DOHH2 (cell line): Measurements from ENCODE around the gene YIF1A.

Experiments
- H3F3A ChIP-seq: fragments of 200-600 bp; sonication (generic), shearing (Covaris generic); 2 replicates; pipeline ENCODE4 v1.6.0; 2016; ENCODE audit warnings: antibody characterized with exemption, mild to moderate bottlenecking; ENCODE audit not compliant: control insufficient read depth, insufficient read depth
- H3K27ac ChIP-seq: fragments of 200-600 bp; sonication (generic); 2 replicates; pipeline ENCODE4 v1.5.1; 2014; ENCODE audit warnings: low read depth, mild to moderate bottlenecking, low read length, moderate library complexity
- H3K27me3 ChIP-seq: fragments of 200-600 bp; sonication (generic); 2 replicates; pipeline ENCODE4 v1.6.1; 2014; ENCODE audit warnings: mild to moderate bottlenecking, low read length, mixed read lengths; ENCODE audit not compliant: control insufficient read depth
- H3K36me3 ChIP-seq: fragments of 200-600 bp; sonication (generic); 2 replicates; pipeline ENCODE4 v1.6.1; 2014; ENCODE audit warnings: mild to moderate bottlenecking, low read length, moderate library complexity, mixed read lengths; ENCODE audit not compliant: control insufficient read depth
- H3K4me1 ChIP-seq: fragments of 200-600 bp; sonication (generic); 2 replicates; pipeline ENCODE4 v1.6.1; 2014; ENCODE audit warnings: mild to moderate bottlenecking, low read length, mixed read lengths; ENCODE audit not compliant: control insufficient read depth
- H3K4me2 ChIP-seq: fragments of 200-600 bp; sonication (generic); 2 replicates; pipeline ENCODE4 v1.6.0; 2014; ENCODE audit warnings: mild to moderate bottlenecking, low read length, moderate library complexity
- H3K4me3 ChIP-seq: fragments of 200-600 bp; sonication (generic); 2 replicates; pipeline ENCODE4 v1.5.1; 2014; ENCODE audit warnings: mild to moderate bottlenecking, low read length, mixed read lengths
- H3K79me2 ChIP-seq: fragments of 200-600 bp; sonication (generic); 2 replicates; pipeline ENCODE4 v1.6.1; 2014; ENCODE audit warnings: mild to moderate bottlenecking, low read length, mixed read lengths; ENCODE audit not compliant: control insufficient read depth
- H3K9me2 ChIP-seq: fragments of 200-600 bp; sonication (generic); replicated peaks from 2 replicates; pipeline ENCODE4 v1.6.1; 2014; ENCODE audit warnings: mild to moderate bottlenecking, low read length, mixed read lengths; ENCODE audit not compliant: control insufficient read depth
- H3K9me3 ChIP-seq: fragments of 200-600 bp; sonication (generic); 2 replicates; pipeline ENCODE4 v1.6.1; 2014; ENCODE audit warnings: antibody characterized with exemption, low read length, mixed read lengths; ENCODE audit not compliant: control insufficient read depth, insufficient read depth
- H4K20me1 ChIP-seq: fragments of 200-600 bp; sonication (generic); 2 replicates; pipeline ENCODE4 v1.6.0; 2014; ENCODE audit warnings: low read depth, mild to moderate bottlenecking, antibody characterized with exemption, low read length, moderate library complexity; ENCODE audit not compliant: control insufficient read depth, insufficient read depth
- CTCF ChIP-seq: fragments of 200-600 bp; sonication (generic); IDR thresholded peaks from one replicate; pipeline ENCODE4 v1.5.1; 2014; ENCODE audit warnings: antibody characterized with exemption, mild to moderate bottlenecking, low read depth, low read length; ENCODE audit not compliant: poor library complexity, severe bottlenecking
- EZH2phosphoT487 ChIP-seq: fragments of 200-600 bp; sonication (generic); IDR thresholded peaks from 2 replicates; pipeline ENCODE4 v1.6.1; 2017; ENCODE audit warnings: borderline replicate concordance, mild to moderate bottlenecking, antibody characterized with exemption, low read length, moderate library complexity, mixed read lengths

The YIF1A gene

GRCh38 chr11:66293352-66293751, 4.4 kb upstream of the YIF1A start:
- Histone ChIP-seq H3K4me2 (no peak overlapping the region), H3K9me2 (no peaks in the 10 kb centered on the region), H3K27me3 (peaks cover 16% of the 10 kb centered on the region), H3K9me3 (no peaks in the 10 kb centered on the region), H4K20me1 (no peaks in the 10 kb centered on the region), H3K4me3 (no peak overlapping the region), H3K4me1 (peaks cover 9% of the 10 kb centered on the region), H3K79me2 (peaks cover 5% of the 10 kb centered on the region), H3F3A (no peaks in the 10 kb centered on the region), H3K27ac (no peak overlapping the region), H3K36me3 (peaks cover 4% of the 10 kb centered on the region; the same call in 1 of the 2 replicates)
- no peak for TF ChIP-seq EZH2phosphoT487
- TF ChIP-seq CTCF: no peak

GRCh38 chr11:66292543-66293332, 3.8 kb upstream of the YIF1A start:
- peaks cover 16% of the 10 kb centered on the region for H3K27me3 ChIP-seq
- no peak overlapping the region for H3K27ac ChIP-seq
- H3K4me2 ChIP-seq: no peak overlapping the region
- TF ChIP-seq CTCF: no peak
- TF ChIP-seq EZH2phosphoT487: no peak
- H3F3A ChIP-seq: no peaks in the 10 kb centered on the region
- no peak overlapping the region for H3K4me3 ChIP-seq
- no peaks in the 10 kb centered on the region for H3K9me2 ChIP-seq
- H3K9me3 ChIP-seq: no peaks in the 10 kb centered on the region
- peaks cover 4% of the 10 kb centered on the region; the same call in 1 of the 2 replicates for H3K36me3 ChIP-seq
- peaks cover 11% of the 10 kb centered on the region for H3K79me2 ChIP-seq
- H4K20me1 ChIP-seq: no peaks in the 10 kb centered on the region
- H3K4me1 ChIP-seq: peaks cover 16% of the 10 kb centered on the region

GRCh38 chr11:66291706-66292542, 3.0 kb upstream of the YIF1A start, which contains the start of gene TMEM151A:
TSS of gene TMEM151A (plus strand) at chr11:66291894. CDS start at chr11:66292014, 120 bp downstream.
- peaks cover 13% of the 10 kb centered on the region for H3K27me3 ChIP-seq
- H3K9me3 ChIP-seq: no peaks in the 10 kb centered on the region
- H4K20me1 ChIP-seq: no peaks in the 10 kb centered on the region
- peaks cover 19% of the 10 kb centered on the region for H3K4me1 ChIP-seq
- no peaks in the 10 kb centered on the region for H3F3A ChIP-seq
- H3K4me2 ChIP-seq: no peak within 1 kb of the TSS
- peaks cover 14% of the 10 kb centered on the region for H3K79me2 ChIP-seq
- H3K36me3 ChIP-seq: peaks cover 4% of the 10 kb centered on the region
- H3K27ac ChIP-seq: no peak within 1 kb of the TSS
- H3K9me2 ChIP-seq: no peaks in the 10 kb centered on the region
- TF ChIP-seq CTCF: no peak
- TF ChIP-seq EZH2phosphoT487: no peak
- no peak within 1 kb of the TSS for H3K4me3 ChIP-seq
